UCSD-AML1 (cell line): ENCODE measurements around the gene MSN.
"Not testable (repeated sequence)": the region's sequence is repeated elsewhere in the genome, so short reads cannot be mapped to it uniquely, and the experiment has no call there.

ENCODE experiments used
- DNase-seq: peaks from one replicate; lab custom pipeline; 2025; ENCODE audit not compliant: unreplicated experiment; lab: John Stamatoyannopoulos, UW

MSN gene

GRCh38 chrX:65667503-65668376 is at the start of gene MSN:
MSN (plus strand) TSS chrX:65667654; CDS start chrX:65667842, 188 bp downstream.
- peak; percentile 80 for DNase-seq

- not testable (repeated sequence) for DNase-seq
Observed at GRCh38 chrX:65620096-65620705, 47.3 kb upstream of the MSN start.

GRCh38 chrX:65630771-65631170 is 36.7 kb upstream of the MSN start:
- DNase-seq: no peak

- DNase-seq: no peak
Observed at GRCh38 chrX:65633826-65634225, 33.6 kb upstream of the MSN start.

GRCh38 chrX:65634732-65635131 is 32.7 kb upstream of the MSN start:
- no peak for DNase-seq

- no peak for DNase-seq
Observed at GRCh38 chrX:65635378-65635777, 32.1 kb upstream of the MSN start.

GRCh38 chrX:65635822-65636221 is 31.6 kb upstream of the MSN start:
- DNase-seq: no peak

GRCh38 chrX:65636261-65636660 is 31.2 kb upstream of the MSN start:
- not testable (repeated sequence) for DNase-seq

- DNase-seq: no peak
Observed at GRCh38 chrX:65637335-65637734, 30.1 kb upstream of the MSN start.

GRCh38 chrX:65642914-65643491 is 24.5 kb upstream of the MSN start:
- DNase-seq: no peak

- no peak for DNase-seq
Observed at GRCh38 chrX:65643531-65644052, 23.9 kb upstream of the MSN start.

- peak; percentile 19 for DNase-seq
Observed at GRCh38 chrX:65644621-65645289, 22.7 kb upstream of the MSN start.

- DNase-seq: no peak
Observed at GRCh38 chrX:65647801-65648200, 19.7 kb upstream of the MSN start.

- DNase-seq: no peak
Observed at GRCh38 chrX:65652098-65652497, 15.4 kb upstream of the MSN start.

GRCh38 chrX:65657009-65657441 is 10.4 kb upstream of the MSN start:
- DNase-seq: not testable (repeated sequence)

GRCh38 chrX:65657659-65658058 is 9.8 kb upstream of the MSN start:
- DNase-seq: no peak

GRCh38 chrX:65658229-65658628 is 9.2 kb upstream of the MSN start:
- no peak for DNase-seq

- no peak for DNase-seq
Observed at GRCh38 chrX:65667157-65667502, 324 bp upstream of the MSN start.

GRCh38 chrX:65668377-65669310 is 1.2 kb downstream of the MSN start:
- peak; percentile 72 for DNase-seq

GRCh38 chrX:65671286-65671685 is 3.8 kb downstream of the MSN start:
- DNase-seq: no peak
